ENCODE measurements around the gene CCNI.

The CCNI gene

DNA sequence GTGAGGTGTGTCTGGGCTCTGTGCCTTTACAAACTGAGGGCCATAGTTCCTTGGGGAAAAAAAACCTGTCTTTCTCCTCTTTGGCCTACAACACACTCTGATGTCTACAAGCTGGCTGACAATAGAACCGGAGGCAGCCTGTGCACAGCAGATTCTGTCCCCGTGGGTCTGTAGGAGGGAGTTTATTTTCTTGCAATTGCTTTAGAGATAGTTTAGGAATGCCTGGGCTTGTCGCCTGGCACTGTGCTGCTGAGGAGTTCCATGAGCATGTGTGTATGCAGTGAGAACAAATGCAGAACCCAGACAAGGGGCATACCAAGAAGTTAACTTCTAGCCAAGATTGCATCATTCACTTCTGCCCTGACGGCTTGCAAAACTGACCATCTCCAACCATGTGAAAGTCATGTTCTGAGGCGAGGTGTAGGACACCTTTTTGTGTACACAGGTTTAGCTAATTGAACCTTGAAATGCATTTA is 54.1 kb downstream of the CCNI start:
- Histone ChIP-seq H4K20me1 (ENCODE audit: insufficient read depth, low read length) (no peaks in the 10 kb centered on the region), H3K4me3 (ENCODE audit: low read depth in 1 of 2, low read length in 2 of 2) (no peak overlapping the region), H2AFZ (ENCODE audit: low read depth, low read length) (no peak overlapping the region), H3K4me2 (ENCODE audit: insufficient read depth, low read length) (no peak overlapping the region), H3K27me3 (ENCODE audit: insufficient read depth, low read length, poor library complexity) (no peaks in the 10 kb centered on the region), H3K9me3 (ENCODE audit: insufficient read depth, low read length, severe bottlenecking) (no peaks in the 10 kb centered on the region), H3K9ac (ENCODE audit: low read depth, low read length) (no peak overlapping the region), H3K27ac (ENCODE audit: low read length) (no peak overlapping the region), H3K36me3 (ENCODE audit: insufficient read depth, low read length) (no peaks in the 10 kb centered on the region), H3K79me2 (ENCODE audit: insufficient read depth, low read length) (no peaks in the 10 kb centered on the region), H3K4me1 (ENCODE audit: insufficient read depth, low read length) (no peaks in the 10 kb centered on the region)
- ATAC-seq (ENCODE audit: insufficient read depth, low read depth) = no peak
- DNase-seq = no peak
- TF ChIP-seq EZH2 (IDR thresholded peaks at IDR 0.05; ENCODE audit: borderline replicate concordance, low read depth, low read length, severe bottlenecking) (no peak), CTCF (IDR thresholded peaks at IDR 0.05; ENCODE audit: borderline replicate concordance, extremely low read depth, low read length, poor library complexity, severe bottlenecking) (no peak)

DNA sequence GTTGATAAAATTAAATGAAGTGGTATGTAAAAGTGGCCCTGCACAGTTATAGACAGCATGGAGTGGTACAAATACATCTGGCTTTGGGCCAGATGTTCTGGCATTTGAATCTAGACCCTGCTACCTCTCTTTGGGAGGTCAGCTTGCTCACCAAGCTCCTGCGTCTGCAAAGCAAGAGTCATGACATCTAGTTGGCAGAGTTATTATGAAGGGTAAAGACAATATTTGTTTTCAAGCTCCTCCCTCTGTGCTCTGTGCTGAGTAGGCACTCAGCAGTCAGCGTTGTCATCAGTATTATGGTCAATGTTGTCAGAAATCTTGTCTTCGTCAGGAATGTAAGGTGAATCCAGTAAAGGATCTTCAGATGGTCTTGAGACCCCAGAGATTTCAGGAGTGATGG is 55.8 kb downstream of the CCNI start:
- H3K9ac ChIP-seq (ENCODE audit: low read depth, low read length) = no peak overlapping the region

DNA sequence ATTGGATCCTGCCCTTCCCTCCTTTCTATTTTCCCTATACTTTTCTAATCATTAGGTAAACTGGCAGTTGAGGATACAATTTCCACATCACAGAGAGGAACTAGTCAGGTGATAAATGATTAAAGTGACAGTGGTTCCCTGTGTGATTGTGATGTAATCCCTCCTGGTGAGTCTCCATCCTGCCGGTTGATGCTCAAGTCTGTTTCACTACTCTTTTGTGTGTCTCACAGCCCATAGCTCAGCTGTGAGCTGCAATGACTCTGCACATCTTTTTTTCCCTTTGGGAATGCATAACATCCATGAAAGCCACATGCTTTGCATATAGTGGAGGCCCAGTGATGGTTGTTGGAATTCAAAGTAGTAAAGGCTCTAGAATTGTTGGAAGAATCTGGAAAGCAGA is 60.4 kb downstream of the CCNI start:
- Histone ChIP-seq H3K79me2 (ENCODE audit: insufficient read depth, low read length) (no peaks in the 10 kb centered on the region), H4K20me1 (ENCODE audit: insufficient read depth, low read length) (no peaks in the 10 kb centered on the region), H2AFZ (ENCODE audit: low read depth, low read length) (no peak overlapping the region), H3K36me3 (ENCODE audit: insufficient read depth, low read length) (no peaks in the 10 kb centered on the region), H3K4me1 (ENCODE audit: insufficient read depth, low read length) (no peaks in the 10 kb centered on the region), H3K27me3 (ENCODE audit: insufficient read depth, low read length, poor library complexity) (no peaks in the 10 kb centered on the region), H3K27ac (ENCODE audit: low read length) (no peak overlapping the region), H3K9ac (ENCODE audit: low read depth, low read length) (no peak overlapping the region), H3K4me2 (ENCODE audit: insufficient read depth, low read length) (no peak overlapping the region), H3K4me3 (ENCODE audit: low read depth in 1 of 2, low read length in 2 of 2) (no peak overlapping the region), H3K9me3 (ENCODE audit: insufficient read depth, low read length, severe bottlenecking) (no peaks in the 10 kb centered on the region)
- TF ChIP-seq EZH2 (IDR thresholded peaks at IDR 0.05; ENCODE audit: borderline replicate concordance, low read depth, low read length, severe bottlenecking) (no peak), CTCF (IDR thresholded peaks at IDR 0.05; ENCODE audit: borderline replicate concordance, extremely low read depth, low read length, poor library complexity, severe bottlenecking) (no peak)
- DNase-seq (no peak), ATAC-seq (ENCODE audit: insufficient read depth, low read depth) (no peak)

More for the DNA sequence above, 55.8 kb downstream of the CCNI start:
- DNase-seq = no peak
- Histone ChIP-seq H3K4me3 (ENCODE audit: low read depth in 1 of 2, low read length in 2 of 2) (no peak overlapping the region), H3K27ac (ENCODE audit: low read length) (no peak overlapping the region), H3K36me3 (ENCODE audit: insufficient read depth, low read length) (no peaks in the 10 kb centered on the region), H3K79me2 (ENCODE audit: insufficient read depth, low read length) (no peaks in the 10 kb centered on the region), H2AFZ (ENCODE audit: low read depth, low read length) (no peak overlapping the region), H3K4me2 (ENCODE audit: insufficient read depth, low read length) (no peak overlapping the region), H3K27me3 (ENCODE audit: insufficient read depth, low read length, poor library complexity) (no peaks in the 10 kb centered on the region), H3K4me1 (ENCODE audit: insufficient read depth, low read length) (no peaks in the 10 kb centered on the region), H3K9me3 (ENCODE audit: insufficient read depth, low read length, severe bottlenecking) (no peaks in the 10 kb centered on the region), H4K20me1 (ENCODE audit: insufficient read depth, low read length) (no peaks in the 10 kb centered on the region)
- no peak for ATAC-seq (ENCODE audit: insufficient read depth, low read depth)
- TF ChIP-seq EZH2 (IDR thresholded peaks at IDR 0.05; ENCODE audit: borderline replicate concordance, low read depth, low read length, severe bottlenecking) (no peak), CTCF (IDR thresholded peaks at IDR 0.05; ENCODE audit: borderline replicate concordance, extremely low read depth, low read length, poor library complexity, severe bottlenecking) (no peak)

DNA sequence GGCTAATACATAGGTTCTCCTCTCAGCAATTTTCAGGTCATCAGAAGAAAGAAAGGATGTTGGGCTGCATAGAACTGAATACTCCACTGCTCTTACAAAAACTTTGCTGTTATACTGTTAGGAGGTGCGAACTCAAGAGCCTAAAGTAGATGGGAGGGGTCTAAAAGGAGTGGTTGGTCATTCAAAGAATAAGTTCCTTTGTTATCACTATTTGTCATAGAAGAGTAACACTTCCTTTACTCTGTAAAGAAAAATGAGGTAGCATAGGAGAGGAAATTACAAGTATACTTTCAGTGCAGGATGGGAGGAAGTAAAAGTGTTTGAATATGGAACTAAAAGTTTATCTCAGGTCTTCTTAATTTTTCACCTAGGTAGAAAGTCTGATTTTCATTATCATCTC is 61.5 kb downstream of the CCNI start:
- Histone ChIP-seq H3K4me1 (ENCODE audit: insufficient read depth, low read length) (no peaks in the 10 kb centered on the region), H3K4me2 (ENCODE audit: insufficient read depth, low read length) (no peak overlapping the region), H4K20me1 (ENCODE audit: insufficient read depth, low read length) (no peaks in the 10 kb centered on the region), H3K9me3 (ENCODE audit: insufficient read depth, low read length, severe bottlenecking) (no peaks in the 10 kb centered on the region), H3K27me3 (ENCODE audit: insufficient read depth, low read length, poor library complexity) (peaks cover 5% of the 10 kb centered on the region), H3K4me3 (ENCODE audit: low read depth in 1 of 2, low read length in 2 of 2) (no peak overlapping the region), H3K36me3 (ENCODE audit: insufficient read depth, low read length) (no peaks in the 10 kb centered on the region), H2AFZ (ENCODE audit: low read depth, low read length) (no peak overlapping the region), H3K79me2 (ENCODE audit: insufficient read depth, low read length) (no peaks in the 10 kb centered on the region), H3K9ac (ENCODE audit: low read depth, low read length) (no peak overlapping the region), H3K27ac (ENCODE audit: low read length) (no peak overlapping the region)
- ATAC-seq (ENCODE audit: insufficient read depth, low read depth) (no peak), DNase-seq (no peak)
- TF ChIP-seq EZH2 (IDR thresholded peaks at IDR 0.05; ENCODE audit: borderline replicate concordance, low read depth, low read length, severe bottlenecking) = no peak
- TF ChIP-seq CTCF (IDR thresholded peaks at IDR 0.05; ENCODE audit: borderline replicate concordance, extremely low read depth, low read length, poor library complexity, severe bottlenecking) = no peak

Measured in DND-41 (cell line).